Sigmoid colon (tissue), 7 donors: ENCODE data around the gene FREM1. TPM values are rescaled to one million over a fixed set of nuclear protein-coding genes. Genes with fewer than 3 reads are reported as not detected.

Source experiments
- DNase-seq: peaks from one replicate; pipeline ENCODE4 v3.0.0-alpha.2; 2019
- H3K27ac ChIP-seq, 4 donors: fragments of 200-600 bp; sonication (generic); one replicate each; pipeline ENCODE4 v1.5.1; 2016 to 2019; ENCODE audit warnings: mild to moderate bottlenecking in 1 of 4
- H3K27me3 ChIP-seq, 3 donors: fragments of 200-600 bp; sonication (generic); one replicate each; pipeline ENCODE4 v1.5.1; 2019; ENCODE audit warnings: mild to moderate bottlenecking in 1 of 3
- H3K36me3 ChIP-seq, 4 donors: fragments of 200-600 bp; sonication (generic); one replicate each; pipeline ENCODE4 v1.5.1; 2016 to 2019
- H3K4me1 ChIP-seq, 4 donors: fragments of 200-600 bp; sonication (generic); one replicate each; pipeline ENCODE4 v1.5.1; 2017 to 2019
- H3K4me3 ChIP-seq, 4 donors: fragments of 200-600 bp; sonication (generic); one replicate each; pipeline ENCODE4 v1.5.1; 2017 to 2019; ENCODE audit warnings: mild to moderate bottlenecking in 2 of 4, moderate library complexity in 1 of 4
- H3K9me3 ChIP-seq, 4 donors: fragments of 200-600 bp in 3 of 4; sonication (generic) in 3 of 4; one replicate each; pipeline versions ENCODE4 v1.5.1 to v1.6.1; 2013 to 2019
- EP300 ChIP-seq, 4 donors: sonication (generic); formaldehyde crosslinking; IDR thresholded peaks; one replicate each; pipeline ENCODE4 v1.6.1; 2017; ENCODE audit warnings: antibody characterized with exemption in 4 of 4
- POLR2A ChIP-seq, 2 donors: fragments of 450-650 bp; IDR thresholded peaks; one replicate each; pipeline ENCODE4 v1.6.1; 2016; ENCODE audit warnings: antibody characterized with exemption in 2 of 2, mild to moderate bottlenecking in 2 of 2, moderate library complexity in 2 of 2
- POLR2AphosphoS5 ChIP-seq, 4 donors: sonication (generic); formaldehyde crosslinking; IDR thresholded peaks; one replicate each; pipeline ENCODE4 v1.6.1; 2017; ENCODE audit warnings: antibody characterized with exemption in 4 of 4
- WGBS, 2 donors: extraction: QIAGEN DNeasy Blood & Tissue Kit; methylation state at CpG; one replicate each; pipeline ENCODE4 v1.1.7; 2013; 5-methylcytosine and 5-hydroxymethylcytosine counted together
- intact Hi-C: fragments of 100-400 bp; cut with DNase I; formaldehyde crosslinking; loops from one replicate; pipeline ENCODE4 v1.15.1; 2023
- polyA plus RNA-seq, 3 donors: library from polyadenylated mRNA; stranded (reverse); fragments of 200-250 nt; gene quantifications; one replicate each; pipeline ENCODE4 v1.2.3, GENCODE V29; 2013
- total RNA-seq, 4 donors: library from RNA; depleted of rRNA; stranded (reverse); fragments of >200 nt; gene quantifications; one replicate each; pipeline ENCODE4 v1.1.0, GENCODE V29; 2016
- TF ChIP-seq, protein P1 (sequence below), 4 experiments: fragments of 450-650 bp in 3 of 4; fragments of 200-600 bp in 1 of 4; IDR thresholded peaks; one replicate each; pipeline ENCODE4 v1.5.1; 2016 to 2019; ENCODE audit warnings: antibody characterized with exemption in 4 of 4, mild to moderate bottlenecking in 3 of 4, moderate library complexity in 2 of 4
- donor health status: healthy with polysubstance abuse.
- donor health status: Bipolar disorder and iron deficiency.
- donor health status: healthy.

FREM1 gene
- total and polyA plus RNA-seq, 7 donors = 0.96 to 45.1 (median 11.4) TPM; not detected in 1

DNA sequence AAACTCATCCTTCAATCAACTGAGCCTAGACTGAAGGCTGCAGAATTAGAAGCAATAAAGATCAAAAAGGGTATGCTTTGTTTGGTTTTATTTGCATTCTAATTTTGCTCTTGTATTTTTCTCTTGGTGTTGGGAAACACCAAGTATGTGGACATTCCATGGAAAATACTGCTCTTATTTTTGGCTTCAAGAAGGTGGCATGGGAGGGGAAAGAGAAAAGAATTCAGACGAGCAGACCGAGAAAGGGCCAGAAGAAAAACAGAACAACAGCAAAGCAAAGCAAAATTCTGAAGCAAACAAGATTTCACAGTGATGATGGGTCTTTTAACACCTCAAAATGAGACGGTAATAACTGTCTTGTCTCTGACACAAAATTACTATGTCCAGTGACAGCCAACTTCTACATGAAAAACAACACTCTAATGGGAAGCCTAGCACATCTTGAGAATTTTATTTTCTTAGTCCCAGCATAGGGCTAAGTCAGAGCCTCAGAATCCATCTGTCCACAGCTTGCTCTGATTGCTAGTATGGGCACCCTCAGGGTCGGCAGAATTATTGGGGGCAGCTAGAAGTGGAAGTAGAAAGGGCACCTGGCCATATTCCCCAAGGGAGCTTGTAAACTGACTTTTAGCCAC, 26.8 kb downstream of the FREM1 start:
- H3K9me3 ChIP-seq = no peaks in the 10 kb centered on the region

GRCh38 chr9:14882090-14882489, 28.1 kb downstream of the FREM1 start:
- intact Hi-C loops = no loop called here
- H3K27ac ChIP-seq = peak overlapping the region in 1 of 4 donors; percentile 11
- TF ChIP-seq POLR2AphosphoS5 (IDR thresholded peaks at IDR 0.05) (no peak), POLR2A (IDR thresholded peaks at IDR 0.05) (no peak), EP300 (IDR thresholded peaks at IDR 0.05) (no peak)
- TF ChIP-seq, protein P1, sequence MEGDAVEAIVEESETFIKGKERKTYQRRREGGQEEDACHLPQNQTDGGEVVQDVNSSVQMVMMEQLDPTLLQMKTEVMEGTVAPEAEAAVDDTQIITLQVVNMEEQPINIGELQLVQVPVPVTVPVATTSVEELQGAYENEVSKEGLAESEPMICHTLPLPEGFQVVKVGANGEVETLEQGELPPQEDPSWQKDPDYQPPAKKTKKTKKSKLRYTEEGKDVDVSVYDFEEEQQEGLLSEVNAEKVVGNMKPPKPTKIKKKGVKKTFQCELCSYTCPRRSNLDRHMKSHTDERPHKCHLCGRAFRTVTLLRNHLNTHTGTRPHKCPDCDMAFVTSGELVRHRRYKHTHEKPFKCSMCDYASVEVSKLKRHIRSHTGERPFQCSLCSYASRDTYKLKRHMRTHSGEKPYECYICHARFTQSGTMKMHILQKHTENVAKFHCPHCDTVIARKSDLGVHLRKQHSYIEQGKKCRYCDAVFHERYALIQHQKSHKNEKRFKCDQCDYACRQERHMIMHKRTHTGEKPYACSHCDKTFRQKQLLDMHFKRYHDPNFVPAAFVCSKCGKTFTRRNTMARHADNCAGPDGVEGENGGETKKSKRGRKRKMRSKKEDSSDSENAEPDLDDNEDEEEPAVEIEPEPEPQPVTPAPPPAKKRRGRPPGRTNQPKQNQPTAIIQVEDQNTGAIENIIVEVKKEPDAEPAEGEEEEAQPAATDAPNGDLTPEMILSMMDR (IDR thresholded peaks at IDR 0.05) = no peak

More for the DNA sequence above, 26.8 kb downstream of the FREM1 start:
- peak in 1 of 4 donors; percentile 11 for TF ChIP-seq POLR2AphosphoS5 (IDR thresholded peaks at IDR 0.05)
- no peak for TF ChIP-seq POLR2A (IDR thresholded peaks at IDR 0.05)
- 84 to 89% methylated on average over 4 of the region's 4 CpGs for WGBS, 2 donors
- no peak overlapping the region for H3K4me3 ChIP-seq
- peak overlapping the region; percentile 54 to 70 (median 58) for H3K27ac ChIP-seq
- no peaks in the 10 kb centered on the region for H3K36me3 ChIP-seq
- no peak for DNase-seq
- no peaks in the 10 kb centered on the region for H3K27me3 ChIP-seq
- peaks cover 0 to 23% (median 15%) of the 10 kb centered on the region in 4 donors for H3K4me1 ChIP-seq
- intact Hi-C loops = no loop called here

GRCh38 chr9:14881006-14881405, 29.2 kb downstream of the FREM1 start:
- 28 to 57% methylated on average over 4 of the region's 4 CpGs for WGBS, 2 donors
- Histone ChIP-seq H3K27me3 (no peaks in the 10 kb centered on the region), H3K36me3 (no peaks in the 10 kb centered on the region), H3K4me1 (peaks cover 0 to 15% (median 10%) of the 10 kb centered on the region in 4 donors), H3K9me3 (no peaks in the 10 kb centered on the region), H3K27ac (peak overlapping the region in 1 of 4 donors; percentile 11), H3K4me3 (no peak overlapping the region)
- DNase-seq = no peak
- TF ChIP-seq, protein P1 (IDR thresholded peaks at IDR 0.05) = no peak
- TF ChIP-seq POLR2A (IDR thresholded peaks at IDR 0.05) = no peak
- no peak for TF ChIP-seq POLR2AphosphoS5 (IDR thresholded peaks at IDR 0.05)
- no peak for TF ChIP-seq EP300 (IDR thresholded peaks at IDR 0.05)
- intact Hi-C loops = no loop called here

More at GRCh38 chr9:14882090-14882489, 28.1 kb downstream of the FREM1 start:
- Histone ChIP-seq H3K4me3 (no peak overlapping the region), H3K36me3 (no peaks in the 10 kb centered on the region), H3K9me3 (no peaks in the 10 kb centered on the region), H3K4me1 (peaks cover 0 to 16% (median 11%) of the 10 kb centered on the region in 4 donors), H3K27me3 (no peaks in the 10 kb centered on the region)
- DNase-seq = no peak
- WGBS, 2 donors = 92 to 94% methylated on average over 1 of the region's 1 CpG

DNA sequence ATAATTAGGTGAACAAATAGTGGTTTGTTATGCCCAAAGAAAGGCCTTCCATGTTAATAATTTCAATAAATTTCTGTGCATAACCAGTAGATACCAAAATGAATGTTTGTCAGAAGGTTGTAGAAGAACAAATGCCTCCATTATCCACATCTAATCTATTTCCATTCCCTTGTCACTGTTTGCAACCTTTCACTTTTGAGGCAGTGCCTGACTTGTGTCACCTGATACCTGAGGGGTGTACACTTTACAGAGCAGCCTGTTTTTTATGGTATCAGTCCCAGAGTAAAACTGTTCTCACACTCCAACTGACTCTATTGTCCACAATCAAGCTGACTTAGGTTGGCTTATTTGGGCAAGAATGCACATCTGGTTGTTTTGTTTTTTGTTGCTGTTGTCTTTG, 40.1 kb downstream of the FREM1 start:
- H3K4me1 ChIP-seq = peaks cover 0 to 38% (median 31%) of the 10 kb centered on the region in 4 donors
- DNase-seq = no peak

GRCh38 chr9:14869671-14870070, 40.6 kb downstream of the FREM1 start:
- intact Hi-C loops = loop anchor here (5.0 to 10.0 kb wide), 2 partner anchors 38 to 125 kb away; no protein-coding TSS in a partner anchor
- WGBS, 2 donors = 88% methylated on average over 3 of the region's 3 CpGs

More for the DNA sequence above, 40.1 kb downstream of the FREM1 start:
- H3K4me3 ChIP-seq = no peak overlapping the region
- H3K36me3 ChIP-seq = no peaks in the 10 kb centered on the region
- TF ChIP-seq, protein P1 (IDR thresholded peaks at IDR 0.05) = no peak
- TF ChIP-seq POLR2AphosphoS5 (IDR thresholded peaks at IDR 0.05) = no peak
- TF ChIP-seq POLR2A (IDR thresholded peaks at IDR 0.05) = no peak
- H3K27ac ChIP-seq = peak overlapping the region in 2 of 4 donors; percentile 79 to 88
- H3K9me3 ChIP-seq = no peaks in the 10 kb centered on the region
- H3K27me3 ChIP-seq = no peaks in the 10 kb centered on the region
- intact Hi-C loops = no loop called here

More at GRCh38 chr9:14869671-14870070, 40.6 kb downstream of the FREM1 start:
- peak overlapping the region in 3 of 4 donors; percentile 49 to 88 (median 79) for H3K27ac ChIP-seq
- H3K36me3 ChIP-seq = no peaks in the 10 kb centered on the region
- TF ChIP-seq POLR2A (IDR thresholded peaks at IDR 0.05) (no peak), POLR2AphosphoS5 (IDR thresholded peaks at IDR 0.05) (no peak), EP300 (IDR thresholded peaks at IDR 0.05) (no peak)
- TF ChIP-seq, protein P1 (IDR thresholded peaks at IDR 0.05) = no peak
- H3K4me1 ChIP-seq = peaks cover 0 to 41% (median 35%) of the 10 kb centered on the region in 4 donors
- no peak for DNase-seq
- H3K27me3 ChIP-seq = no peaks in the 10 kb centered on the region
- H3K9me3 ChIP-seq = no peaks in the 10 kb centered on the region
- no peak overlapping the region for H3K4me3 ChIP-seq
